Caco-2 (cell line): ENCODE results near the gene USP19. TPM values are rescaled to one million over a fixed set of nuclear protein-coding genes. Genes with fewer than 3 reads are reported as not detected.

Experiments used
- BruUV-seq: library from RNA; stranded (reverse); fragments of 400-500 nt; replicated peaks from 2 replicates; lab custom pipeline; 2021; lab: Mats Ljungman, UMichigan
- CTCF ChIA-PET: fragments of 300-600 bp; sonication (Branson Sonifier 250); formaldehyde crosslinking; loops from one replicate; lab custom pipeline; 2022; ENCODE audit warnings: antibody characterized with exemption; lab: Charles Lee
- POLR2A ChIA-PET: fragments of 300-600 bp; sonication (Branson Sonifier 250); formaldehyde crosslinking; loops from one replicate; lab custom pipeline; 2022; ENCODE audit warnings: antibody characterized with exemption; lab: Charles Lee
- DNase-seq, 2 experiments: peaks; one replicate each; pipeline versions ENCODE4 v3.0.0 to v3.0.0-alpha.2; 2020 to 2022
- H3K27me3 ChIP-seq: replicated peaks from 2 replicates; pipeline ENCODE4 v1.6.0; 2011; ENCODE audit warnings: low read length; ENCODE audit not compliant: control insufficient read depth, insufficient read depth
- H3K36me3 ChIP-seq: 2 replicates; pipeline ENCODE4 v1.5.1; 2011; ENCODE audit warnings: low read length; ENCODE audit not compliant: control insufficient read depth, insufficient read depth
- H3K4me1 ChIP-seq: fragments of 250-450 bp; sonication (Bioruptor Pico); 2 replicates; pipeline ENCODE4 v1.5.1; 2020; ENCODE audit warnings: mild to moderate bottlenecking
- H3K4me3 ChIP-seq: 2 replicates; pipeline ENCODE4 v1.5.1; 2011; ENCODE audit warnings: low read depth, mild to moderate bottlenecking, control low read depth, low read length
- H3K9me3 ChIP-seq: fragments of 250-450 bp; sonication (Bioruptor Pico); 2 replicates; pipeline ENCODE4 v1.5.1; 2020; ENCODE audit warnings: mild to moderate bottlenecking, moderate library complexity
- H3K27ac Mint-ChIP-seq: one replicate; pipeline ENCODE4 v1.8.0; 2022; ENCODE audit warnings: mixed read lengths; ENCODE audit not compliant: unreplicated experiment
- H3K27me3 Mint-ChIP-seq: one replicate; pipeline ENCODE4 v1.8.0; 2022; ENCODE audit warnings: mixed read lengths; ENCODE audit not compliant: insufficient read depth, unreplicated experiment
- H3K36me3 Mint-ChIP-seq: one replicate; pipeline ENCODE4 v1.8.0; 2022; ENCODE audit warnings: mild to moderate bottlenecking, mixed read lengths; ENCODE audit not compliant: insufficient read depth, unreplicated experiment
- H3K4me1 Mint-ChIP-seq: one replicate; pipeline ENCODE4 v1.8.0; 2022; ENCODE audit warnings: low read depth, mixed read lengths; ENCODE audit not compliant: unreplicated experiment
- H3K4me3 Mint-ChIP-seq: one replicate; pipeline ENCODE4 v1.8.0; 2022; ENCODE audit warnings: mild to moderate bottlenecking, moderate library complexity, mixed read lengths; ENCODE audit not compliant: unreplicated experiment
- H3K9me3 Mint-ChIP-seq: one replicate; pipeline ENCODE4 v1.8.0; 2022; ENCODE audit warnings: mixed read lengths; ENCODE audit not compliant: unreplicated experiment
- CTCF ChIP-seq, 2 experiments: fragments of 200-600 bp in 1 of 2; IDR thresholded peaks; 1 replicate in 1 of 2; 2 replicates in 1 of 2; pipeline versions ENCODE4 v1.5.1 to v1.8.0; 2011 to 2022; ENCODE audit warnings: antibody characterized with exemption in 1 of 2, control low read depth in 1 of 2, inconsistent platforms in 1 of 2, low read depth in 1 of 2, low read length in 1 of 2, mild to moderate bottlenecking in 1 of 2, moderate library complexity in 1 of 2; ENCODE audit not compliant: insufficient read depth in 1 of 2, severe bottlenecking in 1 of 2, unreplicated experiment in 1 of 2
- intact Hi-C: fragments of 100-400 bp; cut with micrococcal nuclease; formaldehyde crosslinking; loops from one replicate; pipeline ENCODE4 v1.10.0; 2022; ENCODE audit not compliant: unreplicated experiment
- total RNA-seq: library from RNA; stranded (reverse); gene quantifications from 2 replicates; pipeline ENCODE4 v1.2.3, GENCODE V29; 2022

USP19 gene
- total RNA-seq, 1 experiment from 2014 or later: 55.9 TPM

DNA sequence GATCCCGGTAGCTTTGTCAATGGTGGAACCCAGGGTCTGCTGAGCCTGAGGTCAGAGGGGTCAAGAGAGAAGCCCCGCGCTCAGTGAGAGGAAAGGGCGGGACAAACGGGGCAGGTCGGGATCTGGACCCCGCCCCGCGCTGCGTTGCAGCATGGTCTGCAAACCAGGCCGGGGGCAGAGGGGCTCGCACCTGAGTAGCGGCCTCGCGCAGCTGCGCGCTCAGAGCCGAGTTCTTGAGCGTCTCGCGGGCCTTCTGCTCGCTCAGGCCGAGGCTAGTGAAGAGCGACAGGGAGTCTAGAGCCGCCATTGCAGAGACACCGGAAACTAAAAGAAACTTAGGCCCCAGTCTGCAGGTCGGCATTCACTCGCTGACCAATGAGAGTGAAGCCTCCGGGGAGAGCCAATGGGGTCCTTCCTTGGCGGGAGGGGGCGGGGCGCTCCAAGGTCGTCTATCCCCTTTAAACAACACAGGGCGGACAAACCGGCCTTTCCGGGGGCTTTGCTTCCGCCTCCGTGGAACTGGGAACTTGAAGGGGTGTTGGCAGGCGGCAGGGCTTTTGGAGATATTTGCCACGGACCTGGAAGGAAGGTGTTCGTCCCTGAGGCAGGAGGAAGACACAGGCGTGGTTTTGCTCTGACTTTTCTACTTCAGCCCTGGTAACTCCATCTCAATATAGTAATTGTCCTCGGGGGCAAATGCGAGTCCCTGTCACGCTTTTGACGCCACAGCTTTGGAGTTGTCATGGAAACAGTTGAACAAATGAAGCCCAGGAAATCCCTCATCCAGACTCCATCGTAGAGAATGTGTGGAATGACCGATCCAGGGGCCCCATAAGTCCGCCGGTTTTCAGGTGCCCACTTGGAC, 16.0 kb downstream of the USP19 start, which contains the start of gene QARS1:
TSS of gene QARS1 (minus strand) at position 331 of the 865 bp plus-strand sequence. CDS start at position 307, 24 bp downstream.
- peak within 1 kb of the TSS; percentile 80 for H3K4me3 ChIP-seq
- no peaks in the 10 kb centered on the region for H3K27me3 Mint-ChIP-seq
- H3K4me1 ChIP-seq: no peaks in the 10 kb centered on the region; the same call in 1 of the 2 replicates
- CTCF ChIA-PET: interaction anchor here (0.6 to 1.4 kb wide), 4 partner anchors 9 to 54 kb away, joined by 3 to 8 read pairs (median 4); no protein-coding TSS in a partner anchor
- H3K27me3 ChIP-seq: no peaks in the 10 kb centered on the region
- H3K4me3 Mint-ChIP-seq: peak within 1 kb of the TSS; percentile 96
- DNase-seq: peak; percentile 95 to 96
- TF ChIP-seq CTCF (IDR thresholded peaks at IDR 0.05; ENCODE audit: insufficient read depth in 1 of 2, low read depth in 1 of 2, low read length in 1 of 2, severe bottlenecking in 1 of 2, unreplicated experiment in 1 of 2): no peak
- peaks cover 62% of the 10 kb centered on the region for H3K36me3 Mint-ChIP-seq
- POLR2A ChIA-PET: interaction anchor here (0.5 to 2.0 kb wide), 8 partner anchors 11 to 146 kb away, joined by 3 to 17 read pairs (median 6); partner anchors contain the start of genes LAMB2, QRICH1, USP19 and WDR6
- BruUV-seq: no TSS peak
- peak within 1 kb of the TSS; percentile 98 for H3K27ac Mint-ChIP-seq
- H3K4me1 Mint-ChIP-seq: peaks cover 7% of the 10 kb centered on the region
- H3K9me3 ChIP-seq: no peaks in the 10 kb centered on the region
- H3K9me3 Mint-ChIP-seq: no peaks in the 10 kb centered on the region
- H3K36me3 ChIP-seq: peaks cover 7% of the 10 kb centered on the region
- intact Hi-C loops: loop anchor here (1.0 kb wide), 2 partner anchors 10 to 16 kb away; partner anchors contain the start of genes QRICH1 and USP19

GRCh38 chr3:49104052-49104426, 16.6 kb downstream of the USP19 start:
- no peaks in the 10 kb centered on the region; the same call in 1 of the 2 replicates for H3K4me1 ChIP-seq
- CTCF ChIA-PET: interaction anchor here (0.6 to 1.0 kb wide), 3 partner anchors 9 to 53 kb away, joined by 3 to 4 read pairs (median 4); no protein-coding TSS in a partner anchor
- no peak for DNase-seq
- peaks cover 7% of the 10 kb centered on the region for H3K36me3 ChIP-seq
- no peaks in the 10 kb centered on the region for H3K27me3 ChIP-seq
- BruUV-seq: TSS peak; percentile 63
- H3K4me3 ChIP-seq: peak overlapping the region; percentile 80
- POLR2A ChIA-PET: interaction anchor here (0.6 to 1.0 kb wide), 3 partner anchors 10 to 97 kb away, joined by 3 to 8 read pairs (median 5); partner anchors contain the start of genes QRICH1 and WDR6
- intact Hi-C loops: loop anchor here (1.0 kb wide), 2 partner anchors 10 to 16 kb away; partner anchors contain the start of genes QRICH1 and USP19
- Mint-ChIP-seq H3K9me3 (no peaks in the 10 kb centered on the region), H3K27me3 (no peaks in the 10 kb centered on the region), H3K4me1 (peaks cover 7% of the 10 kb centered on the region), H3K4me3 (peak overlapping the region; percentile 96), H3K27ac (peak overlapping the region; percentile 98), H3K36me3 (peaks cover 66% of the 10 kb centered on the region)
- no peaks in the 10 kb centered on the region for H3K9me3 ChIP-seq
- TF ChIP-seq CTCF (IDR thresholded peaks at IDR 0.05; ENCODE audit: insufficient read depth in 1 of 2, low read depth in 1 of 2, low read length in 1 of 2, severe bottlenecking in 1 of 2, unreplicated experiment in 1 of 2): no peak

DNA sequence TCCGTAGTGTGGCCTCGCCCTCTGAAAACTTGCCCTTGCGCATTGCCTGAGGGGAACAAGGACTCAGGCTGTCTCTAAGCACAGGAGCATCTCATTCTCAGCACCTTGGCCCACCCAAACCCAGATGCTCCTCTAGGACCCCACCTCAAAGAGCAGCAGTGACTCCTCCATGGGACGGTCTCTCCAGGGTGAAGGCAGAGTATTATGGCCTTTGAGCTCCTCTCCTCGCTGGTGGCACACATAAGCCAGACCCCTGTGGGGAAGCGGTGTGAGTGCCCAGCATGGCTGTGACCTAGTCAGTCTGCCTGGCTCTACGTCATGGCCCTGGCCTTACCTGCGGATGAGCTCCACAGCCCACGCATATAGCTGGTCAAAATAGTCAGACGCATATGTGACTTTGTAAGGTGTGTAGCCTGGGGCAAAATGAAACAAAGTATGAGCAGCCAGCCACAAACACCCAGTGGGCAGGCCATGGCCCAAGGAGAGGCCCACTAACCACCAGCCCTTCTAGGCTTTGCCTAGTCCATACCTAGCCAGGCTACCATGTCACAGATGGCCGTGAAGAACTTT, 20.5 kb downstream of the USP19 start:
- TF ChIP-seq CTCF (IDR thresholded peaks at IDR 0.05; ENCODE audit: insufficient read depth in 1 of 2, low read depth in 1 of 2, low read length in 1 of 2, severe bottlenecking in 1 of 2, unreplicated experiment in 1 of 2): no peak
- intact Hi-C loops: no loop called here
- no peaks in the 10 kb centered on the region for H3K9me3 Mint-ChIP-seq
- ChIA-PET CTCF (no interaction called here), POLR2A (interaction anchor here (0.5 kb wide), 1 partner anchor 263 kb away, joined by 4 read pairs; no protein-coding TSS in a partner anchor)
- no peak overlapping the region for H3K27ac Mint-ChIP-seq
- no peaks in the 10 kb centered on the region for H3K4me1 Mint-ChIP-seq
- H3K4me3 Mint-ChIP-seq: no peak overlapping the region
- H3K36me3 Mint-ChIP-seq: peaks cover 72% of the 10 kb centered on the region
- no peak overlapping the region for H3K4me3 ChIP-seq
- no peaks in the 10 kb centered on the region; the same call in 1 of the 2 replicates for H3K4me1 ChIP-seq
- BruUV-seq: no TSS peak
- H3K27me3 ChIP-seq: no peaks in the 10 kb centered on the region
- H3K9me3 ChIP-seq: no peaks in the 10 kb centered on the region
- no peaks in the 10 kb centered on the region for H3K27me3 Mint-ChIP-seq
- DNase-seq: no peak
- H3K36me3 ChIP-seq: peaks cover 7% of the 10 kb centered on the region
